ENCODE data around the gene WDR91.

Gene WDR91

DNA sequence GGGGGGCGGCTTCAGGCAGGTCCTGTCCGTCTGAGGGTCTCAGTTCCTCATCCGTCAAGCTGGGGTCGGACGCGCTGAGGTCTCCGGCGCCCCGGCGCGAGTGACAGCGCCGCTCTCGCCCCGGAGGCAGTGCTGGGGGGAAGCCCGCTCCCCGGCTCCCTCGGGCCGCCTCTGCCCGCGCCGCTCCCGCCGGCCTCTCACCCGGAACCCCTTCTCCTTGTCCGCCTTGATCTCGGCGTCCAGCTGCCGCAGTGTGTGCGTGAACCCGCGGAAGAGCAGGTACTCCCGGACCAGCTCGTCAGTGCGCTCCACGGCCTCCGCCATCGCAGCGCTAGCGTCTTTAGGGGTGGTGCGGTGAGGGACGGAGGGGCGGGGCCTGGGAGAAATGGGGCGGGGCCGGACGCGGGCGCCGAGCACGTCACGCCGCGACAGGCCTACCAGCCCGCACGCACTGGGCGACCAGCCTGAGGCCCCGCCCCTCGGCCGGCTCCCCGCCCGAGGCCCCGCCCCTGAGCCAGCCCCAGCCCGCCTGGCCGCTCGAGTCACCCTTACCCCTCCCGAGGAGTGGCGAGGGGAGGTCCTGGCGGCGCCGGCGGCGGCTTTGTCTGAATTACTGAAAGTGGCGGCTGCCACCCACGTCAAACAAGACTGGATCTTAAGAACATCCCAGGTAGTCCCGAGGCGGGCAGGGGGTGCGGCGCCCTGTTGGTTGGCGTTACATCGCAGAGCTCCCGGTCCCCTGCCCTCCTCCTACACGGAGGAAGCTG lies at the start of gene WDR91:
Gene WDR91, minus strand, starts transcription at position 348 of the 767 bp plus-strand sequence. Its CDS starts 24 bp downstream, at position 324.
- peak within 1 kb of the TSS; percentile 79 for H3K4me3 ChIP-seq (ENCODE audit: low read depth, low read length)
- DNase-seq (ENCODE audit: low read depth), result peak; percentile 52
- TF ChIP-seq, protein P1, sequence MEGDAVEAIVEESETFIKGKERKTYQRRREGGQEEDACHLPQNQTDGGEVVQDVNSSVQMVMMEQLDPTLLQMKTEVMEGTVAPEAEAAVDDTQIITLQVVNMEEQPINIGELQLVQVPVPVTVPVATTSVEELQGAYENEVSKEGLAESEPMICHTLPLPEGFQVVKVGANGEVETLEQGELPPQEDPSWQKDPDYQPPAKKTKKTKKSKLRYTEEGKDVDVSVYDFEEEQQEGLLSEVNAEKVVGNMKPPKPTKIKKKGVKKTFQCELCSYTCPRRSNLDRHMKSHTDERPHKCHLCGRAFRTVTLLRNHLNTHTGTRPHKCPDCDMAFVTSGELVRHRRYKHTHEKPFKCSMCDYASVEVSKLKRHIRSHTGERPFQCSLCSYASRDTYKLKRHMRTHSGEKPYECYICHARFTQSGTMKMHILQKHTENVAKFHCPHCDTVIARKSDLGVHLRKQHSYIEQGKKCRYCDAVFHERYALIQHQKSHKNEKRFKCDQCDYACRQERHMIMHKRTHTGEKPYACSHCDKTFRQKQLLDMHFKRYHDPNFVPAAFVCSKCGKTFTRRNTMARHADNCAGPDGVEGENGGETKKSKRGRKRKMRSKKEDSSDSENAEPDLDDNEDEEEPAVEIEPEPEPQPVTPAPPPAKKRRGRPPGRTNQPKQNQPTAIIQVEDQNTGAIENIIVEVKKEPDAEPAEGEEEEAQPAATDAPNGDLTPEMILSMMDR (IDR thresholded peaks at IDR 0.05; ENCODE audit: control insufficient read depth, extremely low read depth, insufficient read depth), result no peak

DNA sequence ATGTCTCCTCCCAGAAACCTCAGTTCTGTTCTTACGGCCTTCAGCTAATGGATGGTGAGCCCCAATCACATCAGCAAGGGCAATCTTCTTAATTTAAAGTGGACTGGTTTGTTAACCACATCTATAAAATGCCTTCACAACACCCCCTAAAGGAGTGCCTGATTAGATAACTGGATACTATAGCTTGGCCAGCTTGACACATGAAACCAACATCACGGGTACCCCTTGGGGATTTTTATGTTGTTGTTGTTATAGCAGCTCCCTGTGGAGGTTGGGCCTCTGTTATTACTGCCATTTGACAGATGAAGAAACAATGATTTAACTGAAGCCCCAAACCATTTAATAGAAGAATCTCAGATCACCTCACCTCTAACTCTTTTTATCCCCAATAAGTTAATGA lies 49.1 kb upstream of the WDR91 start:
- H3K4me3 ChIP-seq (ENCODE audit: low read depth, low read length), result no peak overlapping the region
- TF ChIP-seq, protein P1 (IDR thresholded peaks at IDR 0.05; ENCODE audit: control insufficient read depth, extremely low read depth, insufficient read depth), result no peak

DNA sequence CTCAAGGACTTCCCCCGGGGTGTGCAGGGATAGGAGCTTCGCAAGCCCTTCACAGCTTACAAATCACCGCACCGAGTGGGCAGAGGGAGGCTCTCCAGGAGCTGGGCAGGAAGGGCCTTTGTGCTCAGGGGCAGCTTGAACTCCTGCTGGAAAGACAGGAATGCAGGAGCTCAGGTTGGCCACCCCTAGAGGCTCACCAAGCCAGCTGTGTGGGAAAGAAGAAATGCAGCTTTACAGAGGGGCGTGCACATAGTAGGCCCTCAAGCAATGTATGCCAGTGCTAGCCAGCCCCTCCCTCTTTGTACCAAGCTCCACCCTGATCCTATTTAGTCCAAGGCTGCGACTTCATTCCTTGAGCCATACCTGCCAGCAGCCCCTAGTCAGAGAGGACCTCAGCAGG lies 48.4 kb upstream of the WDR91 start:
- no peak overlapping the region for H3K4me3 ChIP-seq (ENCODE audit: low read depth, low read length)
- TF ChIP-seq, protein P1 (IDR thresholded peaks at IDR 0.05; ENCODE audit: control insufficient read depth, extremely low read depth, insufficient read depth), result no peak
- no peak for DNase-seq (ENCODE audit: low read depth)

More for the DNA sequence above, 49.1 kb upstream of the WDR91 start:
- DNase-seq (ENCODE audit: low read depth), result no peak

DNA sequence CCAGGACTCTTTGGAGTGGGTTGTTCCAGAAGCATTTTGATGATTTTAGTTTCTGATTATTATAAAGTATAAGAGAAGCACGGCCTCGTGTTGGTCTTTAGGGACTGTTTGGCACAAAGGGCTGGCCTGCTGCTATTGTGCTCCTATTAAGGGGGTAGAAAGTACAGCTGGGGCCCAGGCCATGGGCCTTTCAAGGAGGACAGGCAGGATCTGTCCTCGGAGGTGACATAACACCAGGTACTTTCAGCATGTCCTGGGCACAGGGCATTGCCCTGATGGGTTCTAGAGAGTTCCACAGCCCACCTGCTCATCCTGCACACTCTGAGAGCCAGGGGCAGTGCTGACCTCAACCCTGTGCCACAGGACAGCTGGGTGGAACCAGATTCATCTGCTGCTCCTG lies 47.3 kb upstream of the WDR91 start:
- no peak overlapping the region for H3K4me3 ChIP-seq (ENCODE audit: low read depth, low read length)
- TF ChIP-seq, protein P1 (IDR thresholded peaks at IDR 0.05; ENCODE audit: control insufficient read depth, extremely low read depth, insufficient read depth), result no peak
- no peak for DNase-seq (ENCODE audit: low read depth)

DNA sequence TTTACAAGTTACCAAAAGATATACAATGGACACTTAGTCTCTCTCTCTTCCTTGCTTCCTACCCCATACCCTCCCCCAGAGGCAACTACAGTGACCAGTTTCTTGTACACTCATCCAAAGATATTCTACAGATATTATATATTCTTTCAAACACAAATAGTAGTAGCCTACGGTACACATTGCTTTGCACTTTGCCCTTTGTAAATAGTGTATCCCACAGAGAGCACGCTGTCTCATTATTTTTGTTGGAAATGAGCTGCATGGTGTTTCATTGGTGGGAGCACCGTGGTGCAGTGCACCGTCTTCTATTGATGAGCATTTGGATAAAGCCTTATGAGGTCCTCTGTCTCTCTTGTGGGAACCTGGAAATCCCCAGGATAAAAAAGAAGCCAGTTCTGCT lies 46.5 kb upstream of the WDR91 start:
- no peak overlapping the region for H3K4me3 ChIP-seq (ENCODE audit: low read depth, low read length)
- TF ChIP-seq, protein P1 (IDR thresholded peaks at IDR 0.05; ENCODE audit: control insufficient read depth, extremely low read depth, insufficient read depth), result no peak
- DNase-seq (ENCODE audit: low read depth), result no peak

DNA sequence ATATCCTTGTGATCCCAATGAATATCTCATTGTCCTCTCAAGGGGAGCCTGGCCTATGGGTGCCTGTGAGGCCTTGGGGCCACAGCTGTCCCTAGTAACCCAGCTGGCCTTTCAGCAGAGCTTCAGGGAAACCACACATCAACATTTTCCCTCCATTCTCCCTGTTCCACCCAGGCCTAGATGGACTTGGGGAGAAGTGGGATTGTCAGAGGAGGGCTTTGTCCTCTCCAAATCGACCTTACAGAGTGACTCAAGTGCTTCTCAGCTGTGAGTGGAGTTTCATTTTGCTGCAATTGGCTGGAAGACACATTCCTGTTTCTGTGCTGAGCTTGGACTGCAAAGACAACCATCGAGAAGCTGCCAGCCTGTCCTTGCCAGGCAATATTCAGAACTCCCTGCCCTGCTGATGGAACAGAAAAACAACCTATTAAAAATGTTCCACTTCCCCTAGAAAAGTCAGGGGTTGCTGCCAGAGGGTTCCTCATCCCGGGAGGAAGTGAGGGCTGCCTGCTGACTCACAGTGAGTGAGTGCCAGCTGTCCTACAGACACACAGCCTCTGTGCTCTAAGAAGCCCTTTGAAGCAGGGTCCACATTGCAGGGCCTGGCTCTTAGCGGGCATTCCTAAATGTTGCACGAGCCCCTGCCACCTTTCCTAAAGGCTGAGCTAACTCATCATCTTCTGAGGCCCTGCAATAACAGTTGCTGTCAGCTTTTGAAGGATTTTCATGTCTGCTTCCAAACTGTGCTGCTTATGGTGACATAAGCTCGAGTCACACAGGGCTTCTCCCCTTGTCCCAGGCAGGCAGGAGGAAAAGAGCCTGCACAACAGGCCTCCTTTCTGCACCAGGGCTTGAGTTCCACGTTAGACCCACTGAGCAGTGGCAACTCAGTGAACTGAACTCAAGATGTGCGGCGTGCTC lies 42.8 kb upstream of the WDR91 start:
- DNase-seq (ENCODE audit: low read depth), result peak; percentile 27
- TF ChIP-seq, protein P1 (IDR thresholded peaks at IDR 0.05; ENCODE audit: control insufficient read depth, extremely low read depth, insufficient read depth), result no peak
- H3K4me3 ChIP-seq (ENCODE audit: low read depth, low read length), result no peak overlapping the region
